COR-L47 (cell line): ENCODE results near the gene SLC25A23.
"Not testable (repeated sequence)": the region's sequence is repeated elsewhere in the genome, so short reads cannot be mapped to it uniquely, and the experiment has no call there.

ENCODE experiments used
- DNase-seq: peaks from one replicate; lab custom pipeline; 2025; lab: John Stamatoyannopoulos, UW

Gene SLC25A23

GRCh38 chr19:6459262-6460098, at the start of gene SLC25A23:
TSS of gene SLC25A23 (minus strand) at chr19:6459792. CDS start at chr19:6459628, 164 bp downstream.
- DNase-seq = peak; percentile 25

DNA sequence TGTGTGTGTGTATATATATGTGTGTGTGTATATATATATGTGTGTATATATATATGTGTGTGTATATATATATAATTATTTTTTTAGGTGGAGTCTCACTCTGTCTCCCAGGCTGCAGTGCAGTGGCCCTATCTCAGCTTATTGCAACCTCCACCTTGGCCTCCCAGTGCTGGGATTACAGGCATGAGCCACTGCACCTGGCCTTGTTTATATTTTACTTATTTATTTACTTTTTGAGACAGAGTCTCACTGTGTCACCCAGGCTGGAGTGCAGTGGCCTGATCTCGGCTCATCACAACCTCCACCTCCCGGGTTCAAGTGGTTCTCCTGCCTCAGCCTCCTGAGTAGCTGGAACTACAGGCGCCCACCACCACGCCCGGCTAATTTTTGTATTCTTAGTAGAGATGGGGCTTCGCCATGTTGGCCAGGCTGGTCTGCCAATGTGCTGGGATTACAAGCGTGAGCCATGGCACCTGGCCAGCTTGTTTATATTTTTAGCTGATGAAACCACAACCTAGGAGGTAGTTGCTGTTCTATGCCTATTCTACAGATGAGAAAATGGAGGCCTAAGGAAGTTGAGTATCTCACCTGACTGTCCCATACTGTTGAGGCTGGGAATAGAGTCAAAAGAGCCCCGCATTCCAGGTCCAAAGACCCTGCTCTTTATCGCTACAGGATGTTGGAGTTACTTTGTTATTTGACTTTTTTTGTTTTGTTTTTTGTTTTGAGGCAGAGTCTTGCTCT, 48.6 kb upstream of the SLC25A23 start:
- DNase-seq = not testable (repeated sequence)

DNA sequence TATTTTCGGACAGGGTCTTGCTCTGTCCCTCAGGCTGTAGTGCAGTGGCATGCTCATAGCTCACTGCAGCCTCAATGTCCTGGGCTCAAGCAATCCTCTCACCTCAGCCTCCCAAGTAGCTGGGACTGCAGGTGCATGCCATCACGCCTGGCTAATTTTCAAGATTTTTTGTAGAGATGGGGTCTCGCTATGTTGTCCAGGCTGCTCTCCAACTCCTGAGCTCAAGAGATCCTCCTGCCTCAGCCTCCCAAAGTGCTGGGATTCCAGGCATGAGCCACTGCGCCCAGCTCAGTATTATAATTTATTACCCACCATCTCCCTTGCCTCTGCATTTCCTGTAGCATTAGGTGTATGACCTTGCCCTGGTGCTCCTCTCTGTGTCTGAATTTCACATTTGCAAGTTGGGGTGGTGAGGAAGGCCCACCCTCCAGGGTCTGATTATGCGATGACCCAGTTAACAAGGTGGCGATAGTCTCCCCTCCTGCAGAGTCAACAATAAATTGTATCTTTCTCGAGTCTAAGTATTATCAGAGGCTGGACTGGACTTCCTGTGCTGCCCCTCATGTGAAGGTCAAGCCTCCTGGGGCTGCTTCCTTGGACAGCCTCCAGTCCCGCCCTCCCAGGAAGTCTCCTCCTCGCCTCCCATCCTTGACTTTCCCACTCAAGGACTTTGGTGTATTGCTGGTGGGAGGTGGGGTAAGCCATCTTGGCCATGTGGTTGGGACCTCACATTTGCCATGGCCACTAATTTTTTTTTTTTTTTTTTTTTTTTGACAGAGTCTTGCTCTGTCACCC, 44.0 kb upstream of the SLC25A23 start:
- DNase-seq = no peak

- DNase-seq = no peak
These were observed 42.4 kb upstream of the SLC25A23 start, which contains the start of gene TUBB4A for GRCh38 chr19:6501740-6502648. TSS of gene TUBB4A (minus strand) at chr19:6502309. CDS start at chr19:6502212, 97 bp downstream.

DNA sequence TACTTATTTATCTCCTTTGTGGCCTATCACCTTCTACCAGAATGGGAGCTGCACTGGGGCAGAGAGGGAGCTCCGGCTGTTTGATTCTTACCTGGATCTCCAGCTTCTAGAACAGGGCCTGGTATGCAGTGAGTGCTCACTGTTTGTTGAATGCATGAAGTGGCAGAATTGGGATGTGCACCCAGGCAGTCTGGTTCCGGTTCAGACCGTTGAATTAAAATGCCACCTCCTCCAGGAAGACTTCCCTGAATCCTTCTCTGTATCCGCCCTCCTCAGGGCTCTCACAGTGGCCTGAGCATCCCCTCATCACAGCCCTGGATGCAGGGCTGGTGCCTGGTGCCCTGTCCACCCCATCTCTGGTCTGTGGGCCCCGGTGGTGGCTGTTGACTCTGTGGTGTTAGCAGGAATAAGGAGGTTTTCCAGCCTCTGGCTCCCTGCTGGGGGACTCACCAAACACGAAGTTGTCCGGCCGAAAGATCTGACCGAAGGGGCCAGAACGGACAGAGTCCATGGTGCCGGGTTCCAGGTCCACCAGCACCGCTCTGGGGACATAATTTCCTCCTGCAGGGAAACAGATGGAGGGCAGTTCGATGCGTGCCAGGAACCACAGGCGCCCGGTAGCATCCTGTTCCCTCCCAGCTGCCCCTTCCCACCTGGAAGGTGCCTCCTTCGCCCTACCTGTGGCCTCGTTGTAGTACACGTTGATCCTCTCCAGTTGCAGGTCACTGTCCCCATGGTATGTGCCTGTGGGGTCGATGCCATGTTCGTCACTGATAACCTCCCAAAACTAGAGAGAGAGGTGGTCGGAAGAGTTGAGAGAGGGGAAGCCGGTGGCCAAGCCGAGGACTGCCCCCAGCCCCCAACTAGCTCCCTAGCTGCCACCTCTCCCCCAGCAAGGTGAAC, 41.5 kb upstream of the SLC25A23 start:
- no peak for DNase-seq

- DNase-seq = no peak
These were observed 39.6 kb upstream of the SLC25A23 start for GRCh38 chr19:6499052-6499790.

DNA sequence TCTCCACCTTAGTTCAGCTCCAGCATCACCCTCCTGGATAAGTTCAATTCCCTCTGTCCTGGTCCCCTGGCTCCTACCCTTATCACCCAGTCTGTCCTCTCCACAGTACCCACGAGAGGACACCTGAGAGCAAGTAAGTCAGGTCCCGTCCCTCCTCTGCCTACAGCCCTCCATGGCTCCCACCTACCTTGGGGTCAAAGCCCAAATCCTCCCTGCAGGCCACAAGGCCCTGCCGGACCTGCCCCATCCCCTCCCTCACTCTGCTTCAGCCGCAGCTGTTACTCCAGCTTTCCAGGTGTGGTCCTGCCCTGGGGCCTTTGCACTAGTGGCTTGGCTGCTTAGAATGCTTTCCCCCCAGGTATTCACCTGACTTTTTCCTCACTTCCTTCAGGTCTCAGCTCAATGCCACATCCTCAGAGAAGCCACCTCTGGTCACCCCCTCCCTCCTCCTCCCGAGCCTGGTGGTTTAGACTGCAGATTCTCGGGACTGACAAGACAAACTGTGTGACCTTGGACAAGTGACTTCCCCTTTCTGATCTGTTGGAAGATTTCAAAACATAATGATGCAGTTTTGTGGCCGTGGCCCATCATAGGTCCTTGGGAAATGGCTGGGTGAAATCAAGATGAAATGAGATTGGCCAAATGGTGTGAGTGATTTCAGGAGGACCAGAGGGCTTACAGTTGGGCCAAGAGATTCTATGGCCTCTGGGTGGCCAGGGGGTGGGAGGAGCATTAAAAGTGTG, 38.9 kb upstream of the SLC25A23 start:
- no peak for DNase-seq

DNA sequence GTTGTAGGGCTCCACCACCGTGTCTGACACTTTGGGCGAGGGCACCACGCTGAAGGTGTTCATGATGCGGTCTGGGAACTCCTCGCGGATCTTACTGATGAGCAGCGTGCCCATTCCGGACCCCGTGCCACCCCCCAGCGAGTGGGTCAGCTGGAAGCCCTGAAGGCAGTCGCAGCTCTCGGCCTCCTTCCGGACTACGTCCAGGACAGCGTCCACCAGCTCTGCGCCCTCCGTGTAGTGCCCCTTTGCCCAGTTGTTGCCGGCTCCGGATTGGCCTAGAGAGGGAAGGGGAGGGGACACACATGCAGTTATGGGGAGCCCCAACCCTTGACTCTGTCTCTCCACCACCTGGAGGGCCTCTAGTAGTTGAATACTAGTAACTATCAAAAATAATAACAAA, 36.4 kb upstream of the SLC25A23 start:
- no peak for DNase-seq

DNA sequence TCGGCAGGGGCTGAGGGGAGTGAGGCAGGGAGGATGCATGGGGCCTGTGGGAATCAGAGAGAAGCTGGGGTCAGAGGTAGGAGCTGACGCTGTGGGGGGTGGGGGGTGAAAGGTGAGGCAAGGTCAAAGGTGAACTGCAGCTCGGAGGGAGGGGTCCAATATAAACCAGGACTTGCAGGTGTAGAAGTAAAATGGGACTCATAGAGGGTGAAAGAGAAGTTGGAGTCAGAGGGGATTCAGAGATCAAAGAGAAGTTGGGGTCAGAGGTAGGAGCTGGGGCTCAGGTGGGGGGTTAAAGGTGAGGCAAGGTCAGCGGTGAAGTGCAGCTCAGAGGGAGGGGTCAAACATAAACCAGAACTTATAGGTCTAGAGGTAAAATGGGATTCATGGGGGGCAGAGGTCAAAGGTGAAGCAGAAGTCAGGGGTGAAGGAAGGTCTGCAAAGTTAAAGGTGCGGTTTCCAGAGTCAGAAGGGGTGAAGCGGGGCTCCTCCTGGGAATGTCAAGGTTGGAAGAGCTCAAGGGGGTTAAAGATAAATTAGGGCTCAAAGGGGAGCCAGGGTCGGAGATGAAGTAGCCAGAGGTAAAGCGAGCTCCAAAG, 34.9 kb upstream of the SLC25A23 start:
- DNase-seq = no peak

DNA sequence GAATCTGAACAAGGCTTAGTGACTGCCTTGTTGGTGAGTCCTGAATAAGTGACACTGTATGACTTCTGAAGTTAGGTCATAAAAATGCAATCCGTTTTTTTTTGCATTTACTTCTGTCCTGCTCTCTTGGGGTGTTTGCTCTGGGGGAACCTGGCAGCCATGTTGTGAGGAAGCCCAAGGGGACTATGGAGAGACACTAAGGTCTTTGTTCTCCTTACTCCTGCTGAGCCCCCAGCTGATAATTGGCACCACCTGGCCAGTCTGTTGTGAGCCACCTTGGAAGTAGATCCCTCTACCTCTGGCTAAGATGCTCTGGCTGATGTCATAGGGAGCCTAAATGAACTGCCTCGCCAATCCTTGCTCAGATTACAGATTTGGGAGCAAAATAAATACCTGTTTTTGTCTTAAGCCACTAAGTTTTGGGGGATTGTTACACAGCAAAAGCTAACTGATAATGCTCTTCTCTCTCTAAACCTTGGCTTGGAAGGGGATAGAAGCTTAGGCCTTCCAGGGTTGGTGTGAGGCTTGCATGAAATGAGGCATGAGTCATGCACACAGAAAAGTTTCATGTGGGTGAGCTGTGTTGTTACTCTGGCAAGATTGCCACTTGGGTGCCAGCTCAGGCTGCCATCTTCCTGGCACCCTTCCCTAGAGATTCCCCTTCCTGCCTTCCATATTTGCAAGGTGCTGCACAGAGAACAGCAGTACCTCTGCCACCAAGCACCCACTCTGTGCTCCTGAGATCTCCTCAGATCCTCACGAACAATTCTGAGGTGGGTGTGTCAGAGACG, 32.4 kb upstream of the SLC25A23 start:
- no peak for DNase-seq

- DNase-seq = no peak
These were observed 30.5 kb upstream of the SLC25A23 start for GRCh38 chr19:6490134-6490533.

DNA sequence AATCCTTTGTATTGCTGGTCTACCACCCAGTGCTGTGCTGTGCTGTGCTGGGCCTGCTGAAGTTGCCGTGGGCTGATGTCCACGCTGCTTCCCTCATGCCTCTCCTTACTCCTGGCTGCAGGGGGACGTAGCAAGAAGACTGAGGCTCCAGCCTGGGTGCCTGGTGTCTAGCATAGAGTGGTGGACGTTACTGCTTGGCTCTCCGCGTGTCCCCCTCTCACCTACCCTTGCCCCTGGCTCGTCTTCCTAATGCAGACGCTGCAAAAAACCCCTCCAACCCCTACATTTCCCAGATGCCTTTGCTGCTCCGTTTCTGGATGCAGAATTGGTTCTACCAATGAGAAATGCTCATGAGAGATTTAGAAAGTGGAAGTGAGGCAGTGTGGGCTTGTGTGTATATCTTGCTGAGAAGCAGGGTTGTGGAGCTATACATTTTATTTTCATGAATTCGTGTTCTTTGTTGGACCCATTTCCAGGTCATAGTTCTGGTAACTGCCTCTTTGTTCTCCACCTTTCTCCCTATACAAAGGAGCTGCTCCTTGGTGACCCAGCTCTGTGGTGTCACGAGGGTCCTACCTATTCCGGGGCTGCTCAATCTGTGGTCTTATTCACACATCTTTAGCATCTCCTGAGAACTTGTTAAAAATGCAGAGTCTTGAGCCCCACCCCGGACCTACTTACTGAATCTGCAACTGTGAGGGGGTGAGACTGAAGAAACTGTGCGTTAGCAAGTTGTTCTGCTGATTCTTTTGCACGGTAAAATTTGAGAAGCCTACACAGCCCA, 29.9 kb upstream of the SLC25A23 start:
- DNase-seq = no peak

DNA sequence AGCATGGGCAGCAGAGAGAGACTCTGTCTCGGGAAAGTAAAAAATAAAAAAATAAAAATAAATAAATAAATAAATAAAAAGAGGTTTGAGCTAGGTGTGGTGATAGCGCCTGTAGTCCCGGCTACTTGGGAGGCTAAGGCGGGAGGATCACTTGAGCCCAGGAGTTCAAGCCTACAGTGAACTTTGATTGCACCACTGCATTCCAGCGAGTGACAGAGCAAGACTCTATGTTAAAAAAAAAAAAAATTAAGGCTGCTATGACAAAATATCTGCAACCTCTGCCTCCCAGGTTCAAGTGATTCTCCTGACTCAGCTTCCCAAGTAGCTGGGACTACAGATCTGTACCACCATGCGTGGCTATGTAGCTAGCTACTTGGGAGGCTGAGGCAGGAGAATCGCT, 25.2 kb upstream of the SLC25A23 start:
- DNase-seq = no peak

GRCh38 chr19:6484230-6484629, 24.6 kb upstream of the SLC25A23 start:
- no peak for DNase-seq

- no peak for DNase-seq
These were observed 23.6 kb upstream of the SLC25A23 start for GRCh38 chr19:6483235-6483634.

DNA sequence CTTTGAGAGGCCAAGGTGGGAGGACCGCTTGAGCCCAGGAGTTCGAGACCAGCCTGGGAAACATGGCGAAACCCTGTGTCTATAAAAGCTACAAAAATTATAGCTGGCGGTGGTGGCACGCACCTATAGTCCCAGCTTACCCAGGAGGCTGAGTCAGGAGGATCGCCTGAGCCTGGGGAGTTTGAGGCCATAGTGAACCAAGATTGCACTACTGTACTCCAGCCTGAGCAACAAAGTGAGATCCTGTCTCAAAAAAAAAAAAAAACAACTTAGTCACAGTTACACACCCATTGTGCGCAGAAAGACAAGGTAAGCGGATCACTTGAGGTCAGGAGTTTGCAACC, 22.7 kb upstream of the SLC25A23 start:
- DNase-seq = no peak
